ENCODE results near the gene APBA1. TPM values are rescaled to one million over a fixed set of nuclear protein-coding genes. Genes with fewer than 3 reads are reported as not detected.

APBA1 gene
- total and polyA plus RNA-seq, 2 of the 4 experiments (the other 2 are of a cell fraction), result 3.8 to 5.1 TPM

GRCh38 chr9:69689991-69690538 lies 17.9 kb upstream of the APBA1 start:
- H2AFZ ChIP-seq (replicated peaks; ENCODE audit: low read length, poor library complexity), result no peak overlapping the region
- H3K36me3 ChIP-seq (ENCODE audit: control insufficient read depth, insufficient read depth, low read length), result no peaks in the 10 kb centered on the region
- ChIA-PET CTCF (interaction anchor here (0.6 to 1.0 kb wide), 2 partner anchors 23 to 49 kb away, joined by 3 read pairs; no protein-coding TSS in a partner anchor), POLR2A (ENCODE audit: unreplicated experiment) (no interaction called here)
- in situ Hi-C loops (cut with MboI; ENCODE audit: low sequenced_read_pairs) (no loop called here), intact Hi-C loops (cut with micrococcal nuclease) (no loop called here), dilution Hi-C loops (cut with HindIII; ENCODE audit: low sequenced_read_pairs, unreplicated experiment) (no loop called here)
- H2BK5ac ChIP-seq (ENCODE audit: low read depth, low read length, poor library complexity, severe bottlenecking), result no peak overlapping the region
- TF ChIP-seq CEBPB (IDR thresholded peaks at IDR 0.05; ENCODE audit: low read depth, low read length) (no peak), NFE2L2 (IDR thresholded peaks at IDR 0.05; ENCODE audit: low read depth, low read length) (no peak), CHD1 (IDR thresholded peaks at IDR 0.05; ENCODE audit: low read depth, low read length) (no peak), CTCF (conservative IDR thresholded peaks at IDR 0.05; ENCODE audit: low read depth, low read length) (no peak), MAZ (IDR thresholded peaks at IDR 0.05; ENCODE audit: borderline replicate concordance, low read depth, low read length) (no peak), USF2 (IDR thresholded peaks at IDR 0.05; ENCODE audit: low read depth, low read length) (no peak), FOS (IDR thresholded peaks at IDR 0.05; ENCODE audit: low read depth, low read length) (no peak), POLR2A (IDR thresholded peaks at IDR 0.05; ENCODE audit: low read depth, low read length) (no peak), RCOR1 (IDR thresholded peaks at IDR 0.05; ENCODE audit: insufficient replicate concordance, low read length) (no peak), RFX5 (IDR thresholded peaks at IDR 0.05; ENCODE audit: low read depth, low read length) (no peak), RAD21 (IDR thresholded peaks at IDR 0.05; ENCODE audit: low read length) (no peak), BHLHE40 (IDR thresholded peaks at IDR 0.05; ENCODE audit: low read depth, low read length) (no peak), ELK1 (IDR thresholded peaks at IDR 0.05; ENCODE audit: borderline replicate concordance, low read depth, low read length) (no peak)
- no peaks in the 10 kb centered on the region for H3K9me3 ChIP-seq (ENCODE audit: control insufficient read depth, insufficient read depth, low read length)
- no peak overlapping the region for H3K27ac ChIP-seq (ENCODE audit: insufficient read depth, low read length)
- H3K56ac ChIP-seq (ENCODE audit: extremely low read depth, insufficient read depth, low read length), result no peak overlapping the region
- H3K79me1 ChIP-seq (ENCODE audit: low read depth in 1 of 2, low read length in 2 of 2), result no peaks in the 10 kb centered on the region
- H2BK15ac ChIP-seq (ENCODE audit: low read depth, low read length), result no peak overlapping the region
- no peak overlapping the region for H3K4me3 ChIP-seq (ENCODE audit: insufficient read depth, low read depth, low read length)
- H2BK120ac ChIP-seq (ENCODE audit: low read depth, low read length), result no peak overlapping the region
- no TSS peak for BruUV-seq (replicated peaks)
- no peaks in the 10 kb centered on the region for H3K4me1 ChIP-seq (ENCODE audit: control insufficient read depth, insufficient read depth, low read length)
- H3K23ac ChIP-seq (ENCODE audit: low read depth, low read length), result no peak overlapping the region
- WGBS, 2 experiments (ENCODE audit: extremely low coverage in 2 of 2, insufficient read length in 1 of 2), result no CpG with 5 or more reads among the region's 2 CpGs
- H3K18ac ChIP-seq (ENCODE audit: low read depth, low read length), result no peak overlapping the region
- no peak overlapping the region for H4K91ac ChIP-seq (ENCODE audit: insufficient read depth, low read depth, low read length)
- no peak overlapping the region for H3K14ac ChIP-seq (replicated peaks; ENCODE audit: low read depth, low read length)
- no peaks in the 10 kb centered on the region for H3K9me1 ChIP-seq (ENCODE audit: insufficient read depth, low read length)
- DNase-seq, result no peak
- H3K4me2 ChIP-seq (ENCODE audit: low read depth, low read length), result no peak overlapping the region
- no peak overlapping the region for H4K8ac ChIP-seq (ENCODE audit: low read depth in 2 of 2, low read length in 2 of 2)
- no peak overlapping the region for H3K4ac ChIP-seq (ENCODE audit: low read depth, low read length)
- H2AK5ac ChIP-seq (ENCODE audit: low read depth, low read length), result no peak overlapping the region
- ATAC-seq (ENCODE audit: low read depth), result no peak
- no peaks in the 10 kb centered on the region for H4K20me1 ChIP-seq (ENCODE audit: insufficient read depth, low read length)
- H2AK9ac ChIP-seq (replicated peaks; ENCODE audit: low read depth, low read length, poor library complexity), result no peak overlapping the region
- no peak overlapping the region for H2BK20ac ChIP-seq (ENCODE audit: low read depth, low read length)
- H3K27me3 ChIP-seq (ENCODE audit: control insufficient read depth, insufficient read depth, low read length), result no peaks in the 10 kb centered on the region
- H4K5ac ChIP-seq (ENCODE audit: low read depth, low read length), result no peak overlapping the region
- H3K9ac ChIP-seq (ENCODE audit: low read depth, low read length), result no peak overlapping the region

Data from IMR-90 (cell line).